SU-DHL-6 (cell line): Measurements from ENCODE around the gene ARHGAP26.

Experiments used
- H2AFZ ChIP-seq: fragments of 200-600 bp; sonication (generic); 2 replicates; pipeline ENCODE4 v1.6.1; 2014; ENCODE audit warnings: low read depth, mild to moderate bottlenecking, moderate library complexity, mixed read lengths, antibody characterized with exemption, low read length; ENCODE audit not compliant: severe bottlenecking
- H3F3A ChIP-seq: fragments of 200-600 bp; shearing (Covaris generic); 2 replicates; pipeline ENCODE4 v1.6.0; 2016; ENCODE audit warnings: antibody characterized with exemption, mild to moderate bottlenecking; ENCODE audit not compliant: insufficient read depth
- H3K27ac ChIP-seq: fragments of 200-600 bp; sonication (generic); 2 replicates; pipeline ENCODE4 v1.5.1; 2016; ENCODE audit warnings: low read depth, mild to moderate bottlenecking, low read length, moderate library complexity, mixed read lengths
- H3K27me3 ChIP-seq: fragments of 200-600 bp; sonication (generic), shearing (Covaris generic); 2 replicates; pipeline ENCODE4 v1.6.0; 2014; ENCODE audit warnings: mild to moderate bottlenecking, low read length
- H3K36me3 ChIP-seq: fragments of 200-600 bp; sonication (generic); 2 replicates; pipeline ENCODE4 v1.6.1; 2014; ENCODE audit warnings: mild to moderate bottlenecking, low read length, mixed read lengths
- H3K4me2 ChIP-seq: fragments of 300-600, 200-600 bp; shearing (Covaris generic), sonication (generic); 2 replicates; pipeline ENCODE4 v1.6.0; 2014; ENCODE audit warnings: low read length, low read depth, mild to moderate bottlenecking; ENCODE audit not compliant: poor library complexity, severe bottlenecking
- H3K4me3 ChIP-seq: fragments of 200-600 bp; sonication (generic); 2 replicates; pipeline ENCODE4 v1.5.1; 2014; ENCODE audit warnings: antibody characterized with exemption, low read length, mild to moderate bottlenecking, mixed read lengths; ENCODE audit not compliant: insufficient read depth, poor library complexity, severe bottlenecking
- H3K79me2 ChIP-seq: fragments of 200-600 bp; sonication (generic); 2 replicates; pipeline ENCODE4 v1.6.1; 2014; ENCODE audit warnings: mild to moderate bottlenecking, low read length, moderate library complexity; ENCODE audit not compliant: insufficient read depth
- H3K9ac ChIP-seq: fragments of 200-600 bp; sonication (generic); 2 replicates; pipeline ENCODE4 v1.7.0; 2014; ENCODE audit warnings: mild to moderate bottlenecking, low read length
- H3K9me2 ChIP-seq: fragments of 200-600 bp; sonication (generic); replicated peaks from 2 replicates; pipeline ENCODE4 v1.6.1; 2014; ENCODE audit warnings: low read length; ENCODE audit not compliant: insufficient read depth
- H3K9me3 ChIP-seq: fragments of 200-600 bp; sonication (generic); 2 replicates; pipeline ENCODE4 v1.6.1; 2014; ENCODE audit warnings: low read length, mixed read lengths; ENCODE audit not compliant: insufficient read depth
- H4K20me1 ChIP-seq: fragments of 200-600 bp; sonication (generic); 2 replicates; pipeline ENCODE4 v1.6.1; 2014; ENCODE audit warnings: low read depth, mild to moderate bottlenecking, antibody characterized with exemption, low read length, moderate library complexity, mixed read lengths
- EZH2phosphoT487 ChIP-seq: fragments of 200-600 bp; sonication (generic), shearing (Covaris generic); conservative IDR thresholded peaks from 2 replicates; pipeline ENCODE4 v1.6.1; 2018; ENCODE audit warnings: mild to moderate bottlenecking, antibody characterized with exemption, low read length, moderate library complexity, mixed read lengths
- TF ChIP-seq, protein P1 (sequence below): fragments of 200-600 bp; sonication (generic); IDR thresholded peaks from one replicate; pipeline ENCODE4 v1.5.1; 2017; ENCODE audit warnings: antibody characterized with exemption, mild to moderate bottlenecking, low read length, moderate library complexity; ENCODE audit not compliant: insufficient read depth, poor library complexity, severe bottlenecking

The ARHGAP26 gene

DNA sequence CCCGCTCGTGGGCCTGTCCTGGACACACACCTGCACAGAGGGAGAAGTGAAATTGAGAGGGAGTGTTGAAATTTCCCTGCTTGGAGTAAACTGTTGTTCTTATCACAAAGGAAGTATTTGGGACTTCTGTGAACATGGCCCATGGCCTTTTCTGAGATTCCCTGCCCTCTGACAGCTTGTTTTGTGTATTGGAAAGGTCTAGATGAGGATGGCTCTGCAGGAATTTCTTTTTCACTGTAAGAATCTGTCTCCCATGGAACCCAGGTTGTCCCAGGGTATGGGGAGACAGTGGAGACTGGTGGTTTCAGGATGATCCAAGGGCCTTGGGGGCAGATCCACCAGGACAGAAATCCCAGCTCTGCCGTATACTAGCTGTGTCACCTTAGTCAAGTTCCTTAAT lies 121.8 kb downstream of the ARHGAP26 start:
- H3F3A ChIP-seq, result no peaks in the 10 kb centered on the region
- no peaks in the 10 kb centered on the region for H4K20me1 ChIP-seq
- no peaks in the 10 kb centered on the region for H3K79me2 ChIP-seq
- H3K27me3 ChIP-seq, result no peaks in the 10 kb centered on the region
- no peak overlapping the region for H3K9ac ChIP-seq
- TF ChIP-seq EZH2phosphoT487, result no peak
- TF ChIP-seq, protein P1, sequence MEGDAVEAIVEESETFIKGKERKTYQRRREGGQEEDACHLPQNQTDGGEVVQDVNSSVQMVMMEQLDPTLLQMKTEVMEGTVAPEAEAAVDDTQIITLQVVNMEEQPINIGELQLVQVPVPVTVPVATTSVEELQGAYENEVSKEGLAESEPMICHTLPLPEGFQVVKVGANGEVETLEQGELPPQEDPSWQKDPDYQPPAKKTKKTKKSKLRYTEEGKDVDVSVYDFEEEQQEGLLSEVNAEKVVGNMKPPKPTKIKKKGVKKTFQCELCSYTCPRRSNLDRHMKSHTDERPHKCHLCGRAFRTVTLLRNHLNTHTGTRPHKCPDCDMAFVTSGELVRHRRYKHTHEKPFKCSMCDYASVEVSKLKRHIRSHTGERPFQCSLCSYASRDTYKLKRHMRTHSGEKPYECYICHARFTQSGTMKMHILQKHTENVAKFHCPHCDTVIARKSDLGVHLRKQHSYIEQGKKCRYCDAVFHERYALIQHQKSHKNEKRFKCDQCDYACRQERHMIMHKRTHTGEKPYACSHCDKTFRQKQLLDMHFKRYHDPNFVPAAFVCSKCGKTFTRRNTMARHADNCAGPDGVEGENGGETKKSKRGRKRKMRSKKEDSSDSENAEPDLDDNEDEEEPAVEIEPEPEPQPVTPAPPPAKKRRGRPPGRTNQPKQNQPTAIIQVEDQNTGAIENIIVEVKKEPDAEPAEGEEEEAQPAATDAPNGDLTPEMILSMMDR, result no peak
- H2AFZ ChIP-seq, result no peak overlapping the region
- H3K9me2 ChIP-seq, result no peaks in the 10 kb centered on the region
- H3K9me3 ChIP-seq, result no peaks in the 10 kb centered on the region
- H3K36me3 ChIP-seq, result no peaks in the 10 kb centered on the region
- no peak overlapping the region for H3K4me2 ChIP-seq
- H3K4me3 ChIP-seq, result no peak overlapping the region
- no peak overlapping the region for H3K27ac ChIP-seq

DNA sequence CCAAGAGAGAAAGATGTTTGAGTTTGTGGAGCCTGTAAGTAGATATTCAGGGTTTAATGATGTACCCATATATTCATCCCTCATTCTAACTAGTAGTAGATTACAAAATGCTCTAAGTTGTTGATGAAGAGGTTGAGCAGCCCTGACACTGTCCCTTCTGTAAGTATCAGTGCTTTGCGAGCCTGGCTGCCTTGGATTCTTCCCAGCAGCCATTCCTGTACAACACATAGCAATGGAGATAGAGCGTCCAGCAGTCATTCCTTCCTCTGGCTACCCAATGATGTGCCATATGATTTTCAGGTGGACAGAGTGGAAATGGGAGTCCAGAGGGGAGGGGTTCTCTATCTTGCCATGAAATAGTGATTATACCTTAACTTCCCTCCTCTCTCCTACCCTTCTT lies 124.1 kb downstream of the ARHGAP26 start:
- Histone ChIP-seq H3K27ac (no peak overlapping the region), H3K9ac (no peak overlapping the region), H4K20me1 (no peaks in the 10 kb centered on the region), H3K9me2 (no peaks in the 10 kb centered on the region), H3K36me3 (no peaks in the 10 kb centered on the region), H3F3A (no peaks in the 10 kb centered on the region), H3K79me2 (no peaks in the 10 kb centered on the region), H3K9me3 (no peaks in the 10 kb centered on the region), H3K4me2 (no peak overlapping the region), H2AFZ (no peak overlapping the region), H3K27me3 (no peaks in the 10 kb centered on the region), H3K4me3 (no peak overlapping the region)
- TF ChIP-seq, protein P1, result no peak
- no peak for TF ChIP-seq EZH2phosphoT487

DNA sequence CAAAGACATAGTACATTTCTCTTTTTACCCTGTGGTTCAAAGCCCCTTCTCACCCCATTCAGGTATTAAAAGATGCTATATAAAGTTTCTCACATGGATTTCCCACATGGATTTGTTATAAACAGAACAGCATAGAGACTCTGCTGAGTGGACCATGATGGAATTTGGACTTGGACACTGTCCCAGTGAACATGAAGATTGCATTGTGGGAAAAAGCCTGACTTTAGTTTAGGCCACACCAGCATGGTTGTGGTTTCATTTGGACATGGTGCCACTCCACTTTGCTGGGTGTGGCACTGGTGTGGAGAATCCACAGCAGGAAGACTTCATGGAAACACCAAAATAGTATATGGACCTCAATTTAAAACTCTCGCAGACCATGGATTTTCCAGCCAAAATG lies 124.6 kb downstream of the ARHGAP26 start:
- Histone ChIP-seq H2AFZ (no peak overlapping the region), H3K27ac (no peak overlapping the region), H3K27me3 (no peaks in the 10 kb centered on the region), H3K36me3 (no peaks in the 10 kb centered on the region), H4K20me1 (no peaks in the 10 kb centered on the region), H3K9ac (no peak overlapping the region), H3K4me3 (no peak overlapping the region), H3F3A (no peaks in the 10 kb centered on the region), H3K9me3 (no peaks in the 10 kb centered on the region), H3K9me2 (no peaks in the 10 kb centered on the region), H3K79me2 (no peaks in the 10 kb centered on the region), H3K4me2 (no peak overlapping the region)
- TF ChIP-seq, protein P1, result no peak
- no peak for TF ChIP-seq EZH2phosphoT487
